GM23338 (cell line): Measurements from ENCODE around the gene PIM1. TPM values are rescaled to one million over a fixed set of nuclear protein-coding genes. Genes with fewer than 3 reads are reported as not detected.

ENCODE experiments used
- ATAC-seq: fragments of 200-7000 bp; cut with Tn5 transposase; 3 replicates; pipeline ENCODE4 v1.9.1; 2020
- DNase-seq: peaks from one replicate; pipeline ENCODE4 v3.0.0-alpha.2; 2015; ENCODE audit warnings: low spot score
- H2AFZ ChIP-seq: fragments of 200-600 bp; sonication (generic); 2 replicates; pipeline ENCODE4 v1.8.0; 2016; ENCODE audit warnings: antibody characterized with exemption, mild to moderate bottlenecking, moderate library complexity
- H3F3A ChIP-seq: fragments of 200-600 bp; sonication (generic); replicated peaks from 2 replicates; pipeline ENCODE4 v1.8.0; 2017; ENCODE audit warnings: antibody characterized with exemption, mixed run types, low read depth
- H3K27ac ChIP-seq: fragments of 200-600 bp; sonication (generic); 2 replicates; pipeline ENCODE4 v1.6.1; 2016; ENCODE audit warnings: low read depth
- H3K27me3 ChIP-seq: fragments of 200-600 bp; sonication (generic); 2 replicates; pipeline ENCODE4 v1.8.0; 2016; ENCODE audit warnings: mild to moderate bottlenecking, mixed run types, moderate library complexity; ENCODE audit not compliant: insufficient read depth
- H3K36me3 ChIP-seq: fragments of 200-600 bp; sonication (generic); 2 replicates; pipeline ENCODE4 v1.8.0; 2016; ENCODE audit warnings: mild to moderate bottlenecking; ENCODE audit not compliant: insufficient read depth
- H3K4me1 ChIP-seq: fragments of 200-600 bp; sonication (generic); 2 replicates; pipeline ENCODE4 v1.8.0; 2016; ENCODE audit warnings: mild to moderate bottlenecking, moderate library complexity; ENCODE audit not compliant: insufficient read depth
- H3K4me2 ChIP-seq: fragments of 200-600 bp; sonication (generic); 2 replicates; pipeline ENCODE4 v1.7.1; 2017; ENCODE audit warnings: mixed run types
- H3K4me3 ChIP-seq: fragments of 200-600 bp; sonication (generic); 2 replicates; pipeline ENCODE4 v1.6.1; 2016; ENCODE audit warnings: mixed run types
- H3K79me2 ChIP-seq: fragments of 200-600 bp; sonication (generic); replicated peaks from 2 replicates; pipeline ENCODE4 v1.8.0; 2017; ENCODE audit warnings: mild to moderate bottlenecking; ENCODE audit not compliant: insufficient read depth
- H3K9me2 ChIP-seq: fragments of 200-600 bp; sonication (generic); 2 replicates; pipeline ENCODE4 v1.8.0; 2017; ENCODE audit not compliant: insufficient read depth
- H4K20me1 ChIP-seq: fragments of 200-600 bp; sonication (generic); replicated peaks from 2 replicates; pipeline ENCODE4 v1.8.0; 2017; ENCODE audit warnings: mild to moderate bottlenecking; ENCODE audit not compliant: insufficient read depth
- H3K27ac Mint-ChIP-seq: 2 replicates; pipeline ENCODE4 v1.8.0; 2020; ENCODE audit warnings: inconsistent platforms, mild to moderate bottlenecking, moderate library complexity, mixed read lengths
- H3K27me3 Mint-ChIP-seq: 3 replicates; pipeline ENCODE4 v1.8.0; 2022; ENCODE audit warnings: low read depth, mild to moderate bottlenecking, moderate library complexity, mixed read lengths, inconsistent platforms; ENCODE audit not compliant: insufficient read depth, poor library complexity
- H3K36me3 Mint-ChIP-seq: 3 replicates; pipeline ENCODE4 v1.8.0; 2021; ENCODE audit warnings: low read depth, mild to moderate bottlenecking, inconsistent platforms, moderate library complexity, mixed read lengths
- H3K4me1 Mint-ChIP-seq: 3 replicates; pipeline ENCODE4 v1.8.0; 2020; ENCODE audit warnings: mild to moderate bottlenecking, inconsistent platforms, mixed read lengths
- H3K4me3 Mint-ChIP-seq: 3 replicates; pipeline ENCODE4 v1.8.0; 2021; ENCODE audit warnings: moderate library complexity, mild to moderate bottlenecking, inconsistent platforms, mixed read lengths
- H3K9me3 Mint-ChIP-seq: 3 replicates; pipeline ENCODE4 v1.8.0; 2020; ENCODE audit warnings: moderate library complexity, mild to moderate bottlenecking, inconsistent platforms, mixed read lengths
- CREB1 ChIP-seq: fragments of 250-450 bp; sonication (Bioruptor Pico); IDR thresholded peaks from 2 replicates; pipeline ENCODE4 v1.5.0; 2020; ENCODE audit warnings: low read depth, mild to moderate bottlenecking, moderate library complexity
- ETS1 ChIP-seq: IDR thresholded peaks from 2 replicates; pipeline ENCODE4 v1.6.1; 2016; ENCODE audit warnings: antibody characterized with exemption
- EZH2 ChIP-seq: fragments of 200-600 bp; sonication (generic); IDR thresholded peaks from one replicate; pipeline ENCODE4 v1.8.0; 2017; ENCODE audit warnings: antibody characterized with exemption, mild to moderate bottlenecking, low read depth; ENCODE audit not compliant: unreplicated experiment
- EZH2phosphoT487 ChIP-seq: fragments of 200-600 bp; sonication (generic); IDR thresholded peaks from one replicate; pipeline ENCODE4 v1.8.1; 2018; ENCODE audit warnings: antibody characterized with exemption; ENCODE audit not compliant: unreplicated experiment
- JUNB ChIP-seq: IDR thresholded peaks from one replicate; pipeline ENCODE4 v1.6.1; 2016; ENCODE audit warnings: antibody characterized with exemption; ENCODE audit not compliant: unreplicated experiment
- NANOG ChIP-seq: IDR thresholded peaks from 2 replicates; pipeline ENCODE4 v1.6.1; 2016; ENCODE audit warnings: antibody characterized with exemption, borderline replicate concordance
- POLR2AphosphoS5 ChIP-seq: IDR thresholded peaks from 2 replicates; pipeline ENCODE4 v1.6.1; 2016; ENCODE audit warnings: antibody characterized with exemption, low read depth
- STAT1 ChIP-seq: IDR thresholded peaks from one replicate; pipeline ENCODE4 v1.6.1; 2016; ENCODE audit warnings: antibody characterized with exemption; ENCODE audit not compliant: unreplicated experiment
- ZNF114 ChIP-seq: fragments of 250-450 bp; sonication (Bioruptor Pico); IDR thresholded peaks from 2 replicates; pipeline ENCODE4 v1.5.0; 2020; ENCODE audit warnings: mild to moderate bottlenecking, moderate library complexity
- ZNF331 ChIP-seq: fragments of 250-450 bp; sonication (Bioruptor Pico); IDR thresholded peaks from 2 replicates; pipeline ENCODE4 v1.5.0; 2020; ENCODE audit warnings: low read depth, mild to moderate bottlenecking, moderate library complexity
- polyA plus RNA-seq: library from polyadenylated mRNA; unstranded; fragments of >200 nt; fragmentation: Nextera tagmentation; extraction: Ambion mirVana; gene quantifications from 2 replicates; pipeline ENCODE4 v1.2.1, GENCODE V29; 2016
- total RNA-seq: library from RNA; depleted of rRNA; stranded (reverse); fragments of >200 nt; shearing (Covaris generic); gene quantifications from 2 replicates; pipeline ENCODE4 v1.2.3, GENCODE V29; 2014
- TF ChIP-seq, protein P1 (sequence below), 2 experiments: fragments of 200-600 bp in 1 of 2; sonication (generic) in 1 of 2; conservative IDR thresholded peaks; 2 replicates each; pipeline versions ENCODE4 v1.5.1 to v1.6.1; 2016 to 2017; ENCODE audit warnings: antibody characterized with exemption in 2 of 2, low read depth in 2 of 2, mild to moderate bottlenecking in 2 of 2, moderate library complexity in 1 of 2
- TF ChIP-seq, protein P2 (sequence below): fragments of 250-450 bp; sonication (Bioruptor Pico); IDR thresholded peaks from 2 replicates; pipeline ENCODE4 v1.5.0; 2020; ENCODE audit warnings: mild to moderate bottlenecking, moderate library complexity
- TF ChIP-seq, protein P3 (sequence below): IDR thresholded peaks from one replicate; pipeline ENCODE4 v1.6.1; 2018; ENCODE audit warnings: antibody characterized with exemption; ENCODE audit not compliant: unreplicated experiment

Gene PIM1
- total and polyA plus RNA-seq, 2 experiments from 2014 or later: 46.0 to 74.2 TPM

- Mint-ChIP-seq H3K9me3 (peaks cover 3% of the 10 kb centered on the region; the same call in 1 of the 3 replicates), H3K27ac (no peak overlapping the region), H3K4me3 (no peak overlapping the region), H3K27me3 (peaks cover 2% of the 10 kb centered on the region), H3K36me3 (no peaks in the 10 kb centered on the region), H3K4me1 (no peaks in the 10 kb centered on the region; the same call in 2 of the 3 replicates)
- H4K20me1 ChIP-seq: no peaks in the 10 kb centered on the region
- no peaks in the 10 kb centered on the region for H3K79me2 ChIP-seq
- H3K4me1 ChIP-seq: no peaks in the 10 kb centered on the region
- no peaks in the 10 kb centered on the region for H3K9me2 ChIP-seq
- no peaks in the 10 kb centered on the region for H3K36me3 ChIP-seq
- ATAC-seq (no peak), DNase-seq (no peak)
- H2AFZ ChIP-seq: peak overlapping the region; percentile 24; the same call in 1 of the 2 replicates
- no peak overlapping the region for H3K4me2 ChIP-seq
- no peak overlapping the region for H3K27ac ChIP-seq
- no peaks in the 10 kb centered on the region for H3F3A ChIP-seq
- no peaks in the 10 kb centered on the region for H3K27me3 ChIP-seq
- TF ChIP-seq, protein P1, sequence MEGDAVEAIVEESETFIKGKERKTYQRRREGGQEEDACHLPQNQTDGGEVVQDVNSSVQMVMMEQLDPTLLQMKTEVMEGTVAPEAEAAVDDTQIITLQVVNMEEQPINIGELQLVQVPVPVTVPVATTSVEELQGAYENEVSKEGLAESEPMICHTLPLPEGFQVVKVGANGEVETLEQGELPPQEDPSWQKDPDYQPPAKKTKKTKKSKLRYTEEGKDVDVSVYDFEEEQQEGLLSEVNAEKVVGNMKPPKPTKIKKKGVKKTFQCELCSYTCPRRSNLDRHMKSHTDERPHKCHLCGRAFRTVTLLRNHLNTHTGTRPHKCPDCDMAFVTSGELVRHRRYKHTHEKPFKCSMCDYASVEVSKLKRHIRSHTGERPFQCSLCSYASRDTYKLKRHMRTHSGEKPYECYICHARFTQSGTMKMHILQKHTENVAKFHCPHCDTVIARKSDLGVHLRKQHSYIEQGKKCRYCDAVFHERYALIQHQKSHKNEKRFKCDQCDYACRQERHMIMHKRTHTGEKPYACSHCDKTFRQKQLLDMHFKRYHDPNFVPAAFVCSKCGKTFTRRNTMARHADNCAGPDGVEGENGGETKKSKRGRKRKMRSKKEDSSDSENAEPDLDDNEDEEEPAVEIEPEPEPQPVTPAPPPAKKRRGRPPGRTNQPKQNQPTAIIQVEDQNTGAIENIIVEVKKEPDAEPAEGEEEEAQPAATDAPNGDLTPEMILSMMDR (conservative IDR thresholded peaks at IDR 0.05; ENCODE audit: low read depth in 2 of 2): no peak
- TF ChIP-seq POLR2AphosphoS5: no peak
- no peak for TF ChIP-seq ZNF331 (CRISPR knock-in tag)
- TF ChIP-seq, protein P2, sequence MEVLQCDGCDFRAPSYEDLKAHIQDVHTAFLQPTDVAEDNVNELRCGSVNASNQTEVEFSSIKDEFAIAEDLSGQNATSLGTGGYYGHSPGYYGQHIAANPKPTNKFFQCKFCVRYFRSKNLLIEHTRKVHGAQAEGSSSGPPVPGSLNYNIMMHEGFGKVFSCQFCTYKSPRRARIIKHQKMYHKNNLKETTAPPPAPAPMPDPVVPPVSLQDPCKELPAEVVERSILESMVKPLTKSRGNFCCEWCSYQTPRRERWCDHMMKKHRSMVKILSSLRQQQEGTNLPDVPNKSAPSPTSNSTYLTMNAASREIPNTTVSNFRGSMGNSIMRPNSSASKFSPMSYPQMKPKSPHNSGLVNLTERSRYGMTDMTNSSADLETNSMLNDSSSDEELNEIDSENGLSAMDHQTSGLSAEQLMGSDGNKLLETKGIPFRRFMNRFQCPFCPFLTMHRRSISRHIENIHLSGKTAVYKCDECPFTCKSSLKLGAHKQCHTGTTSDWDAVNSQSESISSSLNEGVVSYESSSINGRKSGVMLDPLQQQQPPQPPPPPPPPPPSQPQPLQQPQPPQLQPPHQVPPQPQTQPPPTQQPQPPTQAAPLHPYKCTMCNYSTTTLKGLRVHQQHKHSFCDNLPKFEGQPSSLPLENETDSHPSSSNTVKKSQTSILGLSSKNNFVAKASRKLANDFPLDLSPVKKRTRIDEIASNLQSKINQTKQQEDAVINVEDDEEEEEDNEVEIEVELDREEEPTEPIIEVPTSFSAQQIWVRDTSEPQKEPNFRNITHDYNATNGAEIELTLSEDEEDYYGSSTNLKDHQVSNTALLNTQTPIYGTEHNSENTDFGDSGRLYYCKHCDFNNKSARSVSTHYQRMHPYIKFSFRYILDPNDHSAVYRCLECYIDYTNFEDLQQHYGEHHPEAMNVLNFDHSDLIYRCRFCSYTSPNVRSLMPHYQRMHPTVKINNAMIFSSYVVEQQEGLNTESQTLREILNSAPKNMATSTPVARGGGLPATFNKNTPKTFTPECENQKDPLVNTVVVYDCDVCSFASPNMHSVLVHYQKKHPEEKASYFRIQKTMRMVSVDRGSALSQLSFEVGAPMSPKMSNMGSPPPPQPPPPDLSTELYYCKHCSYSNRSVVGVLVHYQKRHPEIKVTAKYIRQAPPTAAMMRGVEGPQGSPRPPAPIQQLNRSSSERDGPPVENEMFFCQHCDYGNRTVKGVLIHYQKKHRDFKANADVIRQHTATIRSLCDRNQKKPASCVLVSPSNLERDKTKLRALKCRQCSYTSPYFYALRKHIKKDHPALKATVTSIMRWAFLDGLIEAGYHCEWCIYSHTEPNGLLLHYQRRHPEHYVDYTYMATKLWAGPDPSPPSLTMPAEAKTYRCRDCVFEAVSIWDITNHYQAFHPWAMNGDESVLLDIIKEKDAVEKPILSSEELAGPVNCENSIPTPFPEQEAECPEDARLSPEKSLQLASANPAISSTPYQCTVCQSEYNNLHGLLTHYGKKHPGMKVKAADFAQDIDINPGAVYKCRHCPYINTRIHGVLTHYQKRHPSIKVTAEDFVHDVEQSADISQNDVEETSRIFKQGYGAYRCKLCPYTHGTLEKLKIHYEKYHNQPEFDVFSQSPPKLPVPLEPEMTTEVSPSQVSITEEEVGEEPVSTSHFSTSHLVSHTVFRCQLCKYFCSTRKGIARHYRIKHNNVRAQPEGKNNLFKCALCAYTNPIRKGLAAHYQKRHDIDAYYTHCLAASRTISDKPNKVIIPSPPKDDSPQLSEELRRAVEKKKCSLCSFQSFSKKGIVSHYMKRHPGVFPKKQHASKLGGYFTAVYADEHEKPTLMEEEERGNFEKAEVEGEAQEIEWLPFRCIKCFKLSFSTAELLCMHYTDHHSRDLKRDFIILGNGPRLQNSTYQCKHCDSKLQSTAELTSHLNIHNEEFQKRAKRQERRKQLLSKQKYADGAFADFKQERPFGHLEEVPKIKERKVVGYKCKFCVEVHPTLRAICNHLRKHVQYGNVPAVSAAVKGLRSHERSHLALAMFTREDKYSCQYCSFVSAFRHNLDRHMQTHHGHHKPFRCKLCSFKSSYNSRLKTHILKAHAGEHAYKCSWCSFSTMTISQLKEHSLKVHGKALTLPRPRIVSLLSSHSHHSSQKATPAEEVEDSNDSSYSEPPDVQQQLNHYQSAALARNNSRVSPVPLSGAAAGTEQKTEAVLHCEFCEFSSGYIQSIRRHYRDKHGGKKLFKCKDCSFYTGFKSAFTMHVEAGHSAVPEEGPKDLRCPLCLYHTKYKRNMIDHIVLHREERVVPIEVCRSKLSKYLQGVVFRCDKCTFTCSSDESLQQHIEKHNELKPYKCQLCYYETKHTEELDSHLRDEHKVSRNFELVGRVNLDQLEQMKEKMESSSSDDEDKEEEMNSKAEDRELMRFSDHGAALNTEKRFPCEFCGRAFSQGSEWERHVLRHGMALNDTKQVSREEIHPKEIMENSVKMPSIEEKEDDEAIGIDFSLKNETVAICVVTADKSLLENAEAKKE (CRISPR knock-in tag): no peak
- no peak for TF ChIP-seq EZH2
- no peak for TF ChIP-seq ETS1
- no peak for TF ChIP-seq CREB1
- TF ChIP-seq JUNB: no peak
- TF ChIP-seq, protein P3, sequence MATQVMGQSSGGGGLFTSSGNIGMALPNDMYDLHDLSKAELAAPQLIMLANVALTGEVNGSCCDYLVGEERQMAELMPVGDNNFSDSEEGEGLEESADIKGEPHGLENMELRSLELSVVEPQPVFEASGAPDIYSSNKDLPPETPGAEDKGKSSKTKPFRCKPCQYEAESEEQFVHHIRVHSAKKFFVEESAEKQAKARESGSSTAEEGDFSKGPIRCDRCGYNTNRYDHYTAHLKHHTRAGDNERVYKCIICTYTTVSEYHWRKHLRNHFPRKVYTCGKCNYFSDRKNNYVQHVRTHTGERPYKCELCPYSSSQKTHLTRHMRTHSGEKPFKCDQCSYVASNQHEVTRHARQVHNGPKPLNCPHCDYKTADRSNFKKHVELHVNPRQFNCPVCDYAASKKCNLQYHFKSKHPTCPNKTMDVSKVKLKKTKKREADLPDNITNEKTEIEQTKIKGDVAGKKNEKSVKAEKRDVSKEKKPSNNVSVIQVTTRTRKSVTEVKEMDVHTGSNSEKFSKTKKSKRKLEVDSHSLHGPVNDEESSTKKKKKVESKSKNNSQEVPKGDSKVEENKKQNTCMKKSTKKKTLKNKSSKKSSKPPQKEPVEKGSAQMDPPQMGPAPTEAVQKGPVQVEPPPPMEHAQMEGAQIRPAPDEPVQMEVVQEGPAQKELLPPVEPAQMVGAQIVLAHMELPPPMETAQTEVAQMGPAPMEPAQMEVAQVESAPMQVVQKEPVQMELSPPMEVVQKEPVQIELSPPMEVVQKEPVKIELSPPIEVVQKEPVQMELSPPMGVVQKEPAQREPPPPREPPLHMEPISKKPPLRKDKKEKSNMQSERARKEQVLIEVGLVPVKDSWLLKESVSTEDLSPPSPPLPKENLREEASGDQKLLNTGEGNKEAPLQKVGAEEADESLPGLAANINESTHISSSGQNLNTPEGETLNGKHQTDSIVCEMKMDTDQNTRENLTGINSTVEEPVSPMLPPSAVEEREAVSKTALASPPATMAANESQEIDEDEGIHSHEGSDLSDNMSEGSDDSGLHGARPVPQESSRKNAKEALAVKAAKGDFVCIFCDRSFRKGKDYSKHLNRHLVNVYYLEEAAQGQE: no peak
- no peak for TF ChIP-seq EZH2phosphoT487
- TF ChIP-seq ZNF114 (CRISPR knock-in tag): no peak
- TF ChIP-seq STAT1: no peak
- no peak for TF ChIP-seq NANOG
- H3K4me3 ChIP-seq: no peak overlapping the region
Observed at GRCh38 chr6:37160922-37161778, 8.8 kb upstream of the PIM1 start.
